Effector CD4-positive, alpha-beta T cell (primary cell): ENCODE measurements around the gene RPP40.
"Not testable (repeated sequence)": the region's sequence is repeated elsewhere in the genome, so short reads cannot be mapped to it uniquely, and the experiment has no call there.

Source experiments
- DNase-seq: peaks from one replicate; pipeline ENCODE4 v3.0.0-alpha.2; 2020
- total RNA-seq: gene quantifications from one replicate; lab custom pipeline; 2026; lab: John Stamatoyannopoulos, UW

RPP40 gene, protein sequence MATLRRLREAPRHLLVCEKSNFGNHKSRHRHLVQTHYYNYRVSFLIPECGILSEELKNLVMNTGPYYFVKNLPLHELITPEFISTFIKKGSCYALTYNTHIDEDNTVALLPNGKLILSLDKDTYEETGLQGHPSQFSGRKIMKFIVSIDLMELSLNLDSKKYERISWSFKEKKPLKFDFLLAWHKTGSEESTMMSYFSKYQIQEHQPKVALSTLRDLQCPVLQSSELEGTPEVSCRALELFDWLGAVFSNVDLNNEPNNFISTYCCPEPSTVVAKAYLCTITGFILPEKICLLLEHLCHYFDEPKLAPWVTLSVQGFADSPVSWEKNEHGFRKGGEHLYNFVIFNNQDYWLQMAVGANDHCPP
- total RNA-seq: 3.0 reads per million, percentile 10 among the genes with 10 or more reads in this experiment

DNA sequence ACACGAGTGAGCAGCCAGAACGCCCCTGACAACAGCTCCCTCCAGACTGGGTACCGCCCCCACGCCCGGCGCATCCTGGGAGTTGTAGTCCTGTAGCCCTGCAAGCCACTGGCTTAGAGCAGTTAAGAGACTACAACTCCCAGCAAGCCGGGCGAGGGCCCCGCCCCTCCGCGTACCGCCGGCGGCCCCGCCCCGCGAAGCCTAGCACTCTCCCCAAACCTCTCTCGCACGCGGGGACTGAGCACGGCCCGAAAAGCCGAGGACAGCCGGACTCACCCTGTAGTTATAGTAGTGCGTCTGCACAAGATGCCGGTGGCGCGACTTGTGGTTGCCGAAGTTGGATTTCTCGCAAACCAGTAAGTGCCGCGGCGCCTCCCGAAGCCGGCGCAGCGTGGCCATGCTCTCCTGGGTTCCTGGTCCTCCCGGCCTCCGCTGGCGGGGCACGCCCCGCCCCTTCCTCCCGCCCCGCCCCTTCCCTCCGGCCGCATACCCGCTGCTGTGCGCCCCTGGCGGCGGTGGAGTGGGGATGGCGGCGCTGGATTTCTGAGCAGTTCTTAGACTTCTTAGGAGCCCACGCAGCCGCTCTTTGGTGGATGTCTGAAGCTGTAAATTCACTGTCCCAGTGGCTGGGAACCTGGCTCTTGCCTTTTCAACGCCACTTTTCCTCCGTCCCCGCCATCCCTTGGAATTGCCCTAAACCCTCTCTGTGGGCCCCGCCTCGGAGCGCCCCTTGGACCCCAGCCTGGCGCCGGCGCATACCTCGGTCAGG, at the start of gene RPP40:
RPP40 (minus strand) TSS at position 434 of the 769 bp plus-strand sequence; CDS start at position 399, 35 bp downstream.
- DNase-seq: peak; percentile 98

DNA sequence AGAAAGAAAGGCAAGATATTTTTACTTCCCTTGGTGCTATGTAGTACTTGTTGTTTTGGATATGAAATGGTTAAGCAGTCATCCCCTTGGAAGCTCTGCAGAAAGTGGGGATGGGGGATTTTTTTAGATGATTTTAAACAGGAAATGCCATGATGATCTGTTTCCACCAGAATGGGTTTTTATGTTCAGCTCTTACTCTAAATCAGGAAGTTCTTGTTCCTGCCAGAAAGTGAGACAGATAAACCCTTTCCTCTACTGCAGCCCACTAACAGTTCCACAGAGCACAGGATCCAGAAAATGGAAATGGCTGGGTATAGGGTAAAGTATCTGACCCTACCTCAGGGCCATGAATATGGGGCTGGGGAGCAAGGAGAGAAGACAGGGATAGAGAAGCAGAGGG, 49.2 kb upstream of the RPP40 start:
- no peak for DNase-seq

DNA sequence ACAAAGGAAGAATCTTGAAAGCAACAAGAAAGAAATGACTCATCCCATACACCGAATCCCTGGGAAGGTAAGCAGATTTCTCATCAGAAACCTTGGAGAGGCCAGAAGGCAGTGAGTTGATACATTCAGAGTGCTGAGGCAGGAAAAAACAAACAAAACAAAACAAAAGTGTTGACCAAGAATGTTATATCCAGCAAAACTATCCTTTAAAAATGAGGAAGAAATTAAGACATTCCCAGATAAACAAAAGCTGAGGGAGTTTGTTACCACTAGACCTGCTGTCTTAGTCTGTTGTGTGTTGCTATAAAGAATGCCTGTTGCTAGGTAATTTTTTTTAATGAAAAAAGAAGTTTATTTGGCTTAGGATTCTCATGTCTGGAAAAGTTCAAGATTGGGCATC, 47.6 kb upstream of the RPP40 start:
- no peak for DNase-seq

DNA sequence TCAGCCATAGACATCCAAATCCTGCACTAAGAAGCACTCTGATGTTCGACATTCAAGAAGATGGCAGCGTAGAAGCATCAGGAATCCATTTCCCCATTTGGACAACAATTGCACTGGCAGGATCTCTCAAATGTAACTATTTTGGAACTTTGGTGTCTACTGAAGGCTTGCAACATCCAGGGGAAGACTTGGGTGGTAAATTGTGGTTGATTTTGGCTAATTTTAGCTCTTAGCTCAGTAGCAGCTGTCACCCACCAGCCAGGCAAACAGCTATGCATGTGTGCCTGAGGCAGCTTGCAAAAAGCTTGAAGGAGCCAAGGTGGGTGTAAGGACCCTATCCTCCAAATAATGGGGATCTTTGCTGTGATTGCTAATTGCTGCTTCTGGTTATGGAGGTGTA, 46.2 kb upstream of the RPP40 start:
- no peak for DNase-seq

DNA sequence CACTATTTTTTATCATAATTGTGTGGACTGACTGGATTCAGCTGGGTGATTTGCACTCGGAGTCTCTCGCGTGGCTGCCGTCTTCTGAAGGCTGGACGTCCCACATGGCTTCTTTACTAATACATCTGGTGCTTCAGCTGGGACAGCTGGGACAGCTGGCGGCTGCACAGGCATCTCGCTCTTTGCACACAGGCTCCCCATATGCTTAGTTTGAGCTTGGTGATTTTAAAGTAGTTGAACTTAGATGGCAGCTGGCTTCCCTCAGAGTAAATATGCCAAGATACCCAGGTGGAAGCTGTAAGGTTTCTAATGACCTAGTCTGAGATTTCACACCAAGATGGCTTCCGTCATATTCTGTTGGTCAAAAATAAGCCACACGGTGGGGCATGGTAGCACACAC, 42.6 kb upstream of the RPP40 start:
- DNase-seq: no peak

DNA sequence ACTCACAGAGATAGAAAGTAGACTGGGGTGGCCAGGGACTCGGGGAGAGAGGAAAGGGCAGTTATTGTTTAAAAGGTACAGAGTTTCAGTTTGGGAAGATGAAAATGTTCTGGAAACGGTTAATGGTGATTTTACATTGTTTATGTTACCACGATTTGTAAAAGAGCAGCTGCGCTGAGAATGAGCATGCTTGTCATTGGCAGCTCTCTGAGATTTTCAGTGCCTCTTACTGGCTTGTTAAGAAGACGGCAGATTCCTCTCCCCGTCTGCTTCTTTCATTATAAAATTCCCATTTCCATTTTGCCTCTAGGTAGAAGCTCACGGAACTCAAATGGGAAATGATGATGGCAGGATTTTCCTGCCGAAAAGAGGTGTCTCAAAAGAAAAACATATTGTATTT, 41.6 kb upstream of the RPP40 start:
- DNase-seq: no peak

DNA sequence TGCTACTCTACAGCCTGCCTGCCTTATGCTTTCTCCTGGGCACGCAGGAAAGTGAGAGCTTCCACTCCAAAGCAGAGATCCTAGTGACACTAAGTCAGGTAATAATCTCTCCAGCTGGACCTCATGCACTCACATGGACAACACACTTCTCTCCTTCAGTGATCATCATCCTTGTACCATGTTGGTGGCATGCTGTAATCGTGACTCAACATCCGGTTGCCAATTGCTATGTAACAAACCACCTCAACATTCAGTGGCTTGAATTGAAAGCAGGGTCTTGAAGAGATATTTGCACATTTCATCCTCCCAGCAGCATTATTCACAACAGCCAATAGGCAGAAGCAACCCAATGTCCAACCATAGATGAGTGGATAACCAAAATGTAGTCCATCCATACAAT, 41.0 kb upstream of the RPP40 start:
- DNase-seq: no peak

DNA sequence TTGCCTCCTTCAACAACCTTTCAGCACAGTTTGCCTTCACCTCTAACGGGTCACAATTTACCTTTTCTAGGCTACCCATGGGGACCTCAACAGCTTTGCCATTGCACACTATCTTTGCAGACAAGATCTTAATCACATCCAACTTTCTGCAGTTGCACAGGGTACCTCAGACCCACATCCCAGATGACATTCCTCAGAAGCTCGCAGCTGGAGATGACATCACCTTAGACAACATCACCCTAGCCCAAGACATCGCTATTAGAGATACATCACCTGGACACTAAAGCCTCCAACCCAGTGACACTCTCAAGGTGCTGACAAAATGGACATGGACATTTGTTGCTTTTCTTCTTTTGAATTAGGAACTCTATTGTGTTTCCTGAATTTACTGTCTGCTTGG, 38.6 kb upstream of the RPP40 start:
- no peak for DNase-seq

DNA sequence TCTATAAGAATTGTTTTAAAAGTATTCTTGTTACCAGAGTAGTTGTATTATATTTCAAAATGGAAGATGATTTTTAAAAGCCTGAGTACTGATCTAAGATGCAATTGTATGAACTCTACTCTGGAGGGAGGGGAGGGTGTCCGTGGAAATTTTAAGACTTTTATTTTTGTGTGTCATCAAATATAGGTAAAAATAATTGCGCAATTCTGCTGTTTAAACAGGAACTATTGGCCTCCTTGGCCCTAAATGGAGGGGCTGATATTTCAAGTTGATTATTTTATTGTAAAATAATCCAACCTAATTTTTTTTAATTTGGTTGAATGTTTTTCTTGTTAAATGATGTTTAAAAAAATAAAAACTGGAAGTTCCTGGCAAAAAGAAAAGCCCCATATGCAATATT, 38.1 kb upstream of the RPP40 start:
- no peak for DNase-seq

DNA sequence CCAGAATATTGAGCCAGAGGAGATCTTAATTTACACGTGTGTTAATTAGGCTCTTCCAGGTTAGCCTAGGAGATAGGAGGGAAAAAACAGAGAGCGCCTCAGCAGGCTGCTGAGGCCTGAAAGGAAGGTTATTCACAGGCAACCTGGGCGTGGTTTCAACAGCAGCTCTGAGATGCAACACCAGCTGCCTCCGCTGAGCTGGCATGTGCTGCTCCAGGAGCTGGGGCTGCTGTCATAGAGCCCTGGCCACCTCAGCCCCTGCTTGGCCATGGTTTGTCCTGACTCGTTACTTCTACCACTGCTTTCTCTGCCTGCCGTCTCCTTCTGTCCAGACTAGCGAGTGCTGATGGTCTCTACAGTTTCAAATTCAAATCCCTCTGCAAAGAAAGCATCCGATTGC, 32.4 kb upstream of the RPP40 start:
- DNase-seq: no peak

DNA sequence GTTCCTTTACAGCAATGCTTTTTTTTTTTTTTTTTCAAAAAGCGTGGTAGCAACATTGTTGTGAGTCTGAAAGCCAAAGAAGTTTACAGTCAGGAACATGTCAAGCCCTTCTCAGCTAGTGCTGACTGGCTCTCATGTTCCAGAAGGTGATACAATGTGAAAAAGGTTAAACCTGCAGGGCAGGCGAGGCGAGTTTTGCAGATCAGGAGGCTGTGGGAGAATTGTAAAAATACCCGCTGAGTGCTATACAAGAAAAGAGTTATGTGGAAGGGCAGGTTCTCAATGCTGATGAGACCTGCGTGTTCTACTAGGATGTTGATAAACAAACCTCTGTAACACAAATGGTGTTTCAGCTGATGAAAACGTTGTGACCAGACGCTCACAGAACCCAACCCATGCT, 30.9 kb upstream of the RPP40 start:
- no peak for DNase-seq

DNA sequence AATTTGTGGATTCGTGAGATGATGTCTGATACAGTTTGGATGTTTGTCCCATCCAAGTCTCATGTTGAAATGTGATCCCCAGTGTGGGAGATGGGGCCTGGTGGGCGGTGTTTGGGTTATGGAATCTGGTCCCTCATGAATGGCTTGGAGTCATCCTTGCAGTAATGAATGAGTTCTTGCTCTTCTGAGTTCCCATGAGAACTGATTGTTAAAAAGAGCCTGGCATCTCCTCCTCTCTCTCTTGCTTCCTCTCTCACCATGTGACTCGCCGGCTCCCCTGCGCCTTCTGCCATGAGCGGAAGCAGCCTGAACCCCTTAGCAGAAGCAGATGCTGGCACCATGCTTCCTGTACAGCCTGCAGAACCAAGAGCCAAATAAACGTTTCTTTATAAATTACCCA, 30.5 kb upstream of the RPP40 start:
- DNase-seq: no peak

DNA sequence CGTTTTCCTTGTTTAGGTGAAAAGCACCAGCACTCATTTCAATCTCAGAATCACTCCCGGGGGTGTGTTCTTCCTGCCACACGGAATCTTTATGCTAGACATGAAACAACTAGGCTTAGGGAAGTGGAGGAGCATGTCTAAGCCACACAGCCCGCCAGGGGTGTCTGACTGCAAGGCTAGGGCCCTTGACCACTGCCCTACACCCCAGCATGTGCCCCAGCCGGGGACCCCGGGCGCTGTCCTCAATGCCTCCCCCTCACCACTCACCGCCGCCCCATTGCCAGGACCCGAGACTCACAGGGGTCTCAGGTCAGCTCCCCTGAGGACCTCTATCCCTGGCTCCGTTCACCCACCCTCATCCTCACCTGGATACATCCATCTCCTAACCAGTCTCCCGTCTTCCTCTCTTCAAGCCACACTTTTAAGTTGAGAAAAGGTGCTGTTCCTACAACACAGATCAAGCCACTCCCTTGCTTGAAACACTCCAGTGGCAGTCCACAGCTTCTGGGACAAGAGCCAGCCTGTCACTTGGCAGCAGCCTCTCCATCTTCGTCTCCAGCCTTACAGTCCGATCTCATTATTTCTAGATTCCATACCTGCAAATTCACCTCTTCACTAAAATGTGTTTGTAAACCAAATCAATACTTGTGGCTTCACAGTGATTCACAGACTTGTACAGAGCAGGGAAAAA, 29.5 kb upstream of the RPP40 start:
- DNase-seq: not testable (repeated sequence)

DNA sequence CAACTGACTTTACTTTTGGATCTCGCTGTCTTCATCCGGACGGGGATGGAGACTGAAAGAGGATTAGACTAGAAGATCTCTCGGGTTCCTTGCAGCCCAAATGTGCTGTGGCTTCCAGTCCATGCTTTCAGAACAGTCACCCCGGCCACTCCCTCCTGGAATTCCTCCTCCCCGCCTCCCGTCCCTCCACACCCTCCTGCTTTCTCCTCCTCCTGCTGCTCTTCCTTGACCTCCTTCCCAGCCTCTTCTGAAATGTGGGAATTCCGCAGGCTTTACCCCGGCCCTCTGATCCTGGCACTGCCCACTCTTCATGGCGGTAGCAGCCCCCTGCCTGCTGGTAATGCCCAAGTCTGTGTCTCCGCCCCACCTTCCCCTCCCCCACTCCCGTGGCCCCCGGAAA, 28.9 kb upstream of the RPP40 start:
- DNase-seq: not testable (repeated sequence)

DNA sequence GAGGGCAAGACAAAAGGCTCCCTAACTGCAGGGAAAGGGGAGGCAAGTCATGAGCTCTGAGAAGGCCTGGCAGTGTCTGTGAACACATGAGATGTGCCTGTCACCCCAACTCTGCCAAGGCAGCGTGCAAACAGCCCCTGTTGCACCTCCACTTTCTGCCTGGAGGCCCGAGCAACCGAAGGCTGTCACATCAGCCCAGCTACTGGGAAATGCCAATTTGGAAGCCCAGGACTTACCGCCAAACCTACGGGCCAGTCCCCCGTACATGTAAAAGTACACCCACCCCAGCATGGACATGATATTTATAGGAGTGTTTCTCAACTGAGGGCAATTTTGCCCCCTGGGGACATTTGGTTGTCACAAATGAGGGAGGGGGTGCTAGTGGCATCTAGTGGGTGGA, 27.3 kb upstream of the RPP40 start:
- DNase-seq: no peak

DNA sequence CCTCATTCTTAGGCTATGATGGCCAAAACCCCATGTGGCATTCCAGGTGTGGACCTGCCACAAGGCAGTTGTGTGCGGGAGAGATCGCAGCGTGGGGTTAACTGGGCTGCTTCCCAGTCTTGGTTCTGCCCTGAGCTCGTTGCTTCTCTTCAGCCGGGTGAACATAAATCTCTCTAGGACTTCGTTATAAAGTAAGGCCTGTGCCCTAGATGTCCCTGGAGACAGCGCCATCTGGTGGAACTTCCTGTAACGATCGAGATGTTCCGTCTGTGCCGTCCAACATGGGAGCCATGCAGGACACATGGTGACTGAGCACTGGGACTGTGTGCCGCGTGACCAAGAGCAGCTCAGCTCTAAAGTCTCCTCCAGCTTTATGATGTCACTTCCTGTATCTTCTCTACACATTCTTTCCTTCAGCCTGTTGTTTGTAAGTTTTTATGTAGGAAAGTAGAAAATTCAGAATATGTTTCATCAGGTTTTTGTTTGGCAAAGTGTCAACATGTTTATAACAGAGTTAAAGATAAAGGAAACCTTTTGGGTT, 26.8 kb upstream of the RPP40 start:
- DNase-seq: peak; percentile 55

DNA sequence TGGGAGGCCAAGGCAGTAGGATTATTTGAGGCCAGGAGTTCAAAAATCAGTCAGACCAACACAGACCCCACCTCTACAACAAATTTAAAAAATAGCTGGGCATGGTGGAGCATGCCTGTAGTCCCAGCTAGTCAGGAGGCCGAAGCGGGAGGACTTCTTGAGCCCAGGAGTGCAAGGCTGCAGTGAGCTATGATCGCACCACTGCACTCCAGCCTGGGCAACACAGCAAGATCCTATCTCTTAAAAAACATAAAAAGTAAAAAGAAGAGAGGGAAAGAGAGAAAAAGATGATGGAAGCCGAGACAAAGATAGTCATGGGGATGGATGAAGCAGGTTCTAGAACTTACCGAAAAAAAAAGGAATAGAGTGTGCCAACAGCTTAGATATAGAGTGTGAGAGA, 25.8 kb upstream of the RPP40 start:
- no peak for DNase-seq

DNA sequence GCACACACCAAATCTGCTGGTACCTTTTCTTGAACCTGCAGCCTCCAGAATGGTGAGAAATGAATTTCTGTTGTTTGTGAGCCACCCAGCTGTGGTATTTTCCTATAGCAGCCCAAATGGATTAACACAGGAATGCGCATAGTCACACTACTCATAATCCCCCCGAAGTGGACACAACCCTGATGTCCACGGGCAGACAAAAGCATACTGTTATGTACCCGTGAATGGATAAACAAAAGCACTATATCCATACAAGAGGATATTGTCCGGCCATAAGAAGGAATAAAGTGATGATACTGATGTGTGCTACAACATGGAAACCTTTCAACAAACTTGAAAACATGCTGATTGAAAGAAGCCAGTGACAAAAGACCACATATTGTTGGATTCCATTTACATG, 25.1 kb upstream of the RPP40 start:
- DNase-seq: no peak

DNA sequence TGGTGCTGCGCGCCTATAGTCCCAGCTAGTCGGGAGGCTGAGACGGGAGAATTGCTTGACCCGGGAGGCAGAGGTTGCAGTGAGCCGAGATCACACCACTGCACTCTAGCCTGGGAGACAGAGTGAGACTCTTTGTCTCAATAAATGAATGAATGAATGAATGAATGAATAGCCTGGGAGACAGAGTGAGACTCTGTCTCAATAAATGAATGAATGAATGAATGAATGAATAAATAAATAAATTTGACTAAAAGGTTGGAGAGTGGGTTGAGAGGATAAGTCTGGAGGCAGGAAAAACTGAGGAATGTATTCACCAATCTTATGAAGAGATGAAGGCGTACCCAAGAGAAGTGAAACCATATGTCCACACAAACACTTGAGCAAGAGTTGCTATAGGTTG, 24.5 kb upstream of the RPP40 start:
- no peak for DNase-seq

DNA sequence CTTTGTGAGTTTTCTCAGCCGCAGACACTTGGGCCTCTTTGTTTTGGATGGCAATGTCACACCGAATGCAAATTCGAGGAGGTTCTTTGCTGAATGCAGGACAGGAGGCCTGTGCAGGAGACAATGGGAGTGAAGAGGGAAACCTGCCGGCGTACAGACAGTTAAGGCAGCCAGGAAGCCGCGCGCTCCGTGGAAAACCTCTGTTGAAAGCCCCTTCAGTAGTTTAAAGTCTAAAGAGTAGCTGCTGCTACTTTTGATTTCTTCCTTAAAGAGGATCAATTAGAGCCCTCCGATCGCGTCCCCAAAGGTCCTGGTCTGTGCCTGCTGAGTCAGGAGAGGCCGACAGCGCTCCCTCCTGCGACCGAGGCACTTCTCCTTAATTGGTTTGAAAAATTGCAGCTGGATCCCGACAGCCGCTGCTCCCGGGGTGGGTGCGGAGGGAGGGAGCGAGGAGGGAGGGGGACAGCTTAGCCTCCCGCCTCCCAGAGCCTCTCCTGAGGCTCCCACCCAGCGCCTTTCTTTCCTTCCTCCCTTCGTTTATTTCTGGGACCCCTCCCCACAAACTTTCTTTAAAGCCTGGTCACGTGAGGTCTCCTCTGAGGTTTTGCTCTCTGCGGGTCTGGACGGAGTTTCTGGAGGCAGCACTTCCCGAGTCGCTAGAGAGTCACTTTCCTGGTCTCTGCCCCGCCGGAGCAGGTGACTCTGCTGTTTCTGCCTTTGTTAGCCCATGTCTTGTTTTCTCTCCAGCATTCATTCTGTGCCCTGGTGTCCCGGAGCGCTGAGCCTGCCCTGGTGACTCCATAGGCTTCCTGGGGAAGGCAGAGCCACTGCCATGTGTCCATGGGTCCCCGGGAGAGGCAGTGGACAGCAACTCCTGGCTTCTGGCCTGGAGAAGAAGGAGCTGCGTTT, 22.3 kb upstream of the RPP40 start:
- DNase-seq: no peak

DNA sequence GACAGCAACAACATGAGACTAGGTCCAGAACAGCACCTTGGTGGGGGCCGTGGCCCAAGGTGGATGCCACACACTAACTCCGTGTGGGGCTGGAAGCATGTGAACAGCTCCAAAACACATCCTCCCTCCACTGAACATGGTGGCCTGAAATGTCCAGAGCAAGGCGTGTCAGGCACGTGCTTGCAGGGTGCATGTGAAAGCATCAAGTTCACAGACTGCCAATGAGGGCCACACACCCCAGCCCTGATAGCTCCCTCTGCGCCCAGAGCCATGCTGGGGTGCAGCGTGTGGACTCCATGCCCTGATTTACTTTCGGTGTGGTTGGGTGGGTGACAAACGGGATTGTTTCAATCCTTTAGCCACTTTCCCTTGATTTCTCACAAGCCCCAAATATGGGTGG, 20.1 kb upstream of the RPP40 start:
- DNase-seq: no peak

DNA sequence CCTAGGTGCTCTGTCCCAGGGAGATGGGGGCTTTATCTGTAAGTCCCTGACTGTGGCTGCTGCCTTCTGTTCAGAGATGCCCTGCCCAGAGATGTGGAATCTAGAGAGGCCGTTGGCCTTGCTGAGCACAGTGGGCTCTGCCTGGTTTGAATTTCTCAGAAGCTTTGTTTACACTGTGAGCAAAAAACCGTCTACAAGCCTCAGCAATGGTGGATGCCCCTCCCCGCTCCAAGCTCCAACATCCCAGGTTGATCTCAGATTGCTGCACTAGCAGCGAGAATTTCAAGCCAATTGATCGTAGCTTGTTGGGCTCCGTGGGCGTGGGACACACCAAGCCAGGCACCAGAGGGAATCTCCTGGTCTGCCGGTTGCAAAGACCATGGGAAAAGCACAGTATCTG, 16.3 kb upstream of the RPP40 start:
- DNase-seq: no peak
